ENCODE measurements around the gene ZNF688.

- TF ChIP-seq POLR2AphosphoS5 (IDR thresholded peaks at IDR 0.05; ENCODE audit: control insufficient read depth, insufficient read depth, low read depth, low read length) (no peak), ZNF785 (CRISPR knock-in tag; IDR thresholded peaks at IDR 0.05) (no peak), POLR2G (IDR thresholded peaks at IDR 0.05; ENCODE audit: low read depth, low read length) (no peak), CBX2 (IDR thresholded peaks at IDR 0.05; ENCODE audit: insufficient read depth, low read length, poor library complexity, severe bottlenecking) (no peak), ELF1 (tag; IDR thresholded peaks at IDR 0.05) (no peak), ZNF263 (CRISPR knock-in tag; IDR thresholded peaks at IDR 0.05; ENCODE audit: borderline replicate concordance) (no peak), ZNF780A (CRISPR knock-in tag; IDR thresholded peaks at IDR 0.05) (no peak), SUPT5H (IDR thresholded peaks at IDR 0.05) (no peak), LEF1 (IDR thresholded peaks at IDR 0.05) (no peak), ZNF282 (CRISPR knock-in tag; IDR thresholded peaks at IDR 0.05) (no peak), ZNF436 (CRISPR knock-in tag; IDR thresholded peaks at IDR 0.05) (no peak), EZH2 (IDR thresholded peaks at IDR 0.05; ENCODE audit: borderline replicate concordance, low read depth, low read length) (no peak), CBFB (CRISPR knock-in tag; IDR thresholded peaks at IDR 0.05) (no peak), KLF13 (tag; IDR thresholded peaks at IDR 0.05; ENCODE audit: borderline replicate concordance, low read depth) (no peak)
These were observed 38.4 kb downstream of the ZNF688 start for GRCh38 chr16:30533146-30533522.
